Stimulated activated CD4-positive, alpha-beta T cell treated with anti-CD3 and anti-CD28 coated beads, Interleukin-1b, Interleukin-23, amount 100 ng/mL, for 24 hours (primary cell): ENCODE data around the gene TMEM150A.
"Not testable (repeated sequence)": the region's sequence is repeated elsewhere in the genome, so short reads cannot be mapped to it uniquely, and the experiment has no call there.

Experiments used
- DNase-seq, 4 experiments: peaks; one replicate each; pipeline ENCODE4 v3.0.0-alpha.2; 2020; ENCODE audit warnings: low read depth in 4 of 4, low spot score in 1 of 4

TMEM150A gene, protein sequence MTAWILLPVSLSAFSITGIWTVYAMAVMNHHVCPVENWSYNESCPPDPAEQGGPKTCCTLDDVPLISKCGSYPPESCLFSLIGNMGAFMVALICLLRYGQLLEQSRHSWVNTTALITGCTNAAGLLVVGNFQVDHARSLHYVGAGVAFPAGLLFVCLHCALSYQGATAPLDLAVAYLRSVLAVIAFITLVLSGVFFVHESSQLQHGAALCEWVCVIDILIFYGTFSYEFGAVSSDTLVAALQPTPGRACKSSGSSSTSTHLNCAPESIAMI

DNA sequence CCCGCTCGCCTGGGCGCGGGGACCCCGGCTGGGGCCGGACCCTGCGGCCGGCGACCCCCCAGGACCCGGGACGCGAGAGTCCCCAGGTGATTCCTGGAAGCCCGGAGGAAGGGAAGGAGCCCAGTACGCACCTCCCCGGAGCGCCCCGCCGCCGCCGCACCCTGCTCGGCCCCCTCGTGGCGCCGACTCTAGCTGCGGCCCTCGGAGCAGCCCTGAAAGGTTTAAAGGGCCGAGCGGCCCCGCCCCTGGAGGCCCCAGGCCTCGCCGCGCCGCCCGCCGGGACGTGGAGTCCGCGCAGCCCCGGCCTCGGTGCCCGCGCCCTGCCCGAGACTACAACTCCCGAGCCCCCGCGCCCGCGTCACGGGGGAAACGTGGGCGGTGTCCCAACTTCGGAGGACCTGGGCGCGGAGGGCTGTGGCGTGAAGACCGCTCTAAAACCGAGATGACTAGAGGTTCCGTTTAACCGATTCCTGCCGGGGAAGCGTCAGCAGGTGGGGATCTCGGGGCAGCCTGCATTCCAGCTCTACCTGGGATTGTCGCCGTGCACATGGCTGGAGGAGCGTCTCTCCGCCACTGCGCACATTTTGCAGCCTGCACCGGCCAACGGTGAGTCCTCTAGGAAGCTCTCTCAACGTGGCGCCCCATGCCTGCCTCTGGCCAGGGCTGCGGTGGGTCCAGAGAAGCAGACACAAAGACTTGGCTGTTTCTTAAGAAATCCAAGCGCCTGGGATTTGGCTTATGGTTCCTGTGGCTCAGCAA lies at the start of gene TMEM150A:
Gene TMEM150A (minus strand): TSS at position 223 of the 759 bp plus-strand sequence. CDS start 750 bp downstream, outside the sequence.
- peak; percentile 71 to 88 (median 78) for DNase-seq

DNA sequence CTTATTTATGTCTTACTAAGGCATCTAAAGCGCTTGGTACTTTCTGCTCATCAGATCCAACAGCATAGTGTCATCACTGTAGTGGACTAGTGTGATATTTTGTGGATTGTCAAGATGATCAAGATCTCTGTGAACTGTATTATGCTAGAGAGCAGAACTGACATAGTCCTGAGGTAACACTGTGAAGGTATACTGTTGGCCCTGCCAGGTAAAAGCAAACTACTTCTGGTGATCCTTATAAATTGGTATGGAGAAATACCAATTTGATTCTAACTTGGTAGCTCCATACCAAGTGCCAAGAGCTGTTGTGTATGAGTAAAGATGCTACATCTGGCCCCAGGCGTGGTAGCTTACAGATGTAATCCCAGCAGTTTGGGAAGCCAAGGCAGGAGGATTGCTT lies 49.6 kb upstream of the TMEM150A start:
- DNase-seq: no peak

DNA sequence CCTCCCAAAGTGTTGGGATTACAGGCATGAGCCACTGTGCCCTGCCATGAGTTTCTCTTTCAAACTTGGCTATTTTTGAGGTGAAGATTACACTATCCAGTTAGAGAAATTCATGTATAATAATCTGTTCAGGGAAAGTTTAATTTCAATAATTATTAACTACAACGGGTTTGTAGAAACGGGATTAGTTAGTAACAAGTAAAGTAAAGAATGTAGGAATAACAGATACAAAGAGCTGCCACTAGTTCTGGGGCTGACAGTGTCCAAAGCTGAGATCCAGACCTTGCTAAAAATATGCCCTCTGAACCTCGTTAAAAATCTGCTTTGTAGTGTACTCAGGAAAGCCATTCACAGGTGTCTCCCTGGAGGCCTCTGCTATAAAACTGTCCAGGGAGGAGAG lies 48.6 kb upstream of the TMEM150A start:
- DNase-seq: no peak

DNA sequence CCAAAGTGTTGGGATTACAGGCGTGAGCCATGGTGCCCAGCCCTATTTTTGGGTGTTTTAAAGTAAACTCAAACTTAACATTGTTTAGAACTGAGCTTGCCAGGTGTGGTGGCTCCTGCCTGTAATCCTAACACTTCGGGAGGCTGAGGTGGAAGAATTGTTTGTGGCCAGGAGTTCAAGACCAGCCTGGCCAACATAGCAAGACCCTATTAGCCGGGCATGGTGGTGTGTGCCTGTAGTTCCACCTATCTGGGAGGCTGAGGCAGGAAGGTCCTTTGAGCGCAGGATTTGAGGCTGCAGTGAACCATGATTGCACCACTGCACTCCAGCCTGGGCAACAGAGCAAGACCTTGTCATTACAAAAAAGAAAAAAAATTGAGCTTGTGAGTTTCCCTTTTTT lies 48.0 kb upstream of the TMEM150A start:
- no peak for DNase-seq

DNA sequence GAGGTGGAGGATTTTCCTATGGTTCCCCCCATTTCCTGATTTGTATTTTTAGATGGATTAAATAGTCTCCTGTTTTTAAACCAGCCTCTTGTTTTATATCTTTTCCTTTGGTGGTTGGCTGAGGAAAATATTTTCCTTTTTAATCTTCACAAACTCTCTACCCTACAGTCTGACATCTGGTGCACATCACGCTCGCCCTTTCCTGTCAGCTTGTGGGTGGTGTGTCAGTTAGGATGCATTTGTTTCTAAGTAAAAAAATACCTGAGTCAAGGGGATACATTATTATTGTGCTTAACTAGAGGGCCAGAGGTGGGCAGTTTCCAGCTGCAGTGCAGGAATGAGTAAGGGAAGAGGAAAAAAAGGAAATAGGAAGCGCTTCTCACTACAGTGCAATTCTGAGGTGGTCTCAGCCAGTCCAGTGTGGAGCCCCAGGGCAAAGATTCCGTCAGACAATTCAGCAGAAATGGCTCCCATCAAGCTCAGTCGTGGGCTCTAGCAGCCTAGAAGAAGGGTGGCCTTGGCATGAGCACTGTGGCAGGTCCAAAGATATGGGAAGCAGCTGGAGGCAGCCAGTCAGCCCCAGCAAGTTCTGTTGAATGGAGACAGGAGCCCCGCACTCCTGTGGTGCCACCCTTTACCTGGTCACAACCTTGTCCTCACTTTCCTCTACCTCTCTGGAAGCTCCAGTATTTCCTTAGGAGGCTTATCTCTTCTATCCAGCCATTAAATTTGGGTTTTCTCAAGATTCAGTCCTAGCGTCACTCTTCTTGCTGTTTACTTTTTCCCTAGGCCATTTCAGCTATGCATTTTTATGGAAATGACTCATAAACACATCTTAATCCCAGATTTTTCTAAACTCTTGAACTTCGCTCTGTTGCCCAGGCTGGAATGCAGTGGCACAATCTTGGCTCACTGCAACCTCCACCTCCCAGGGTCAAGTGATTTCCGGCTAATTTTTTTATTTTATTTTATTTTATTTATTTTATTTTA lies 47.0 kb upstream of the TMEM150A start:
- no peak for DNase-seq

DNA sequence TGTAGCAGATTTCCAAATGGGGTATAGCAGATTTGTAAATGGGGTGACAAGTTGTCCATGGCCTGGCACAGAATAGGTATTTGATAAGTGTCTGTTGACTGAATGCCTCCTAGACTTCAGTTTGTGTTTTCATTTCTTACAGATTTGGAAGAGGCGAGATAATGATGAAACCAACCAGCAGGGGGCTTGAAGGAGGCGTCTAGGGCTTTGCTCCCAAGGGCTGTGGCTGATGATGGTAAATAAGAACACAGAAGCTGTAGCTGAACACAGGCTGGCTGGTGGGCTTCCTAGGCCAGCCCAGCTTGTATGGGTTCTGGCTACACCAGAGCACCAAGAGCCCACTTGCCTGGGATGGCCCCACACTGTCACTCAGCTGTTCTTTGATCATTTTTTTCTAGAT lies 46.1 kb upstream of the TMEM150A start:
- no peak for DNase-seq

DNA sequence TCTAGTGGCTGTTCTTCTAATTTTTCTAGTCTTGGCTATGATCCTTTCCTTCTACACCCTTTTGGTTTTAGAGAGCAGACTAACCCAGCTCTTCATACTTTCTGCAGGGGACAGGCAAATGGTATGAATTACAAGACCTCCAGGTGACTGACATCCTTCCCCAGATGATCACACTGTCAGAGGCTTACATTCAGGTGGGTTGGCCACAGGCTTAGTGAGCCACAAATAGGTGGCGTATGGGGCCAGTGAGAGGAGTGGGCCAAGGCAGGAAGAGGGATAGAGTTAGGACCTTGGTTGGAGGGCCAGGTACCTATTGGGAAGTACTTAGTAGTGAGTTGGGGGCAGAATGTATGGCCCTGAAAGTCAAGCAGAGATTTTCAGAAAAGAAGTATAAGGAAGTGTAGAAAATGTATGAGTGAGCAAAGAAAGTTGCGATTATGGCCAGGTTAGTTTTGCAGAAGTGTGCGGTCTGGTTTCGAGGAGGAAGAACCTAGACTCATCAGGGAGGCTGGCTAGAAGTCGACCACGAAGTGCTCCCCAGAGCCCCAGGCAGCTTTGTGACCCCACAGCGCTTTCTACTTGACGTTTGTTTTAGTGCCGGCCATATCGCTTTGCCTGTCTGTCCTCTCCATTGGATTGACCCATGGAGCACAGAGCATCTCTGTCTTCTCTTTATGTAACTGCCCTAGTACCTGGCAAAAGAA lies 45.5 kb upstream of the TMEM150A start:
- DNase-seq: no peak

DNA sequence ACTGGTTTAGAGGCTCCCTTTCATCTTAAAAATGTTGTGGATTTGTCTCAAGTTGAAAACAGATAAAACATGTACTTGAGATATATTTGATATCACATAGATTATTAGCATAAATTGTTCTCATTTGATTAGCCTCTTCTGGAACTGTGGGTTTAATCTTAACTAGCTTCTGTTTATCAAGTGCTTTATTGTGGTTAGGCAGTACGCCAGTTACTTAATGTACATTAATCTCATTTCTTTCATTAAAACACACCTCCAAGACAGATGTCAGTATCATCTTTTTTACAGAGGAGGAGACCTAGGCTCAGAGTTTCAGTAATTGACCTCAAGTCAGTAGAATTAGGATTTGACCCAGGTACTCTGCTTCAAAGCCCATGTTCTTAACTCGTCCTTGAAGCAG lies 43.7 kb upstream of the TMEM150A start:
- no peak for DNase-seq

DNA sequence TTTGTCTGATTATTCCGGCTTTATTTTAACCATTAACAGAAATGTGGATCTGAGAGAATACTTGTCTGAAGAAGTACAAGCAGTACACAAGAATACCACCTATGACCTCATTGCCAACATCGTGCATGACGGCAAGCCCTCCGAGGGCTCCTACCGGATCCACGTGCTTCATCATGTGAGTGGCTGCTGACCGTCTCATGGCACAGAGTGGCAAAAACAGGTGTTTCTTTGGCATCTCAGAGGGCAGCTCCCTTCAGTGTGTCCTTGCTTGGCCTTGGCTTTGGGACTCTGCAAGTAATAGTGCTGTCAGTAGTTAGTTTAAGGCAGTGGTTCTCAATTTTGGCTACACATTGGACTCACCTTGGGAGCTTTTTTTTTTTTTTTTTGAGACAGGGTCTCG lies 42.4 kb upstream of the TMEM150A start:
- DNase-seq: no peak

DNA sequence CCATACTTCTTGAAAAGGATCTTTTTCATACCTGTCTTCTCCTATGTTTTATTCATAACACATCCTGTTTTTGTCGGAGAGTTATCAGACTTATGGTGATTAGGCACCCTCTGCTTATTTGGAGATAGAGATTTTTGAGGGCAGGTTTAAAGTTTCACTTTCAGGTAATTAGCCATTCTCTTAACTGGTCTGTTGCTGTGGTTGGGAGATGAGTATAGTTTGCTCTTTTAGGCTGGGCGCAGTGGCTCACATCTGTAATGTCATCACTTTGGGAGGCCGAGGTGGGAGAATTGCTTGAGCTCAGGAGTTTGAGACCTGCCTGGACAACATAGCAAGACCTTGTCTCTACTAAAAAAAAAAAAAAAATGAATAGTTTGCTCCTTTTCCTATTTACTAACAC lies 40.2 kb upstream of the TMEM150A start:
- DNase-seq: no peak

DNA sequence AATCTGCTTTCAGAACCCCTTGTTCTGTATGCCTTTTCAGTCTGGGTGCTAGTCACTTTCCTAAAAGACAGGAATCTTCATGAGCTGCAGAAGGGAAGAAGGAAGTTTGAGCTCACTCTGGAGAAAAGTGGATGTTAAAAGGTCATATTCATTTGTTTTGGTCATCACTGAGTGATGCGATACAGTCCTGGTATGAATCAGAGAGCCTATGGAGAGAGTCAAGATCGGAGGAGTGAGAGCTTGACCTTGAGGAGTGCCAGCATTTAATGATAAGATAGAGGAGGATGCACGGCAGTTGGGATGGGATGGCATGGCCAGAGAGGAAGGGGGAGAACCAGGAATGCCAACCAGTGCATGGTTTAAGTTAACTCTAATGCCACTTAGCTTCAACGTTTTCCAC lies 33.1 kb upstream of the TMEM150A start:
- DNase-seq: no peak

DNA sequence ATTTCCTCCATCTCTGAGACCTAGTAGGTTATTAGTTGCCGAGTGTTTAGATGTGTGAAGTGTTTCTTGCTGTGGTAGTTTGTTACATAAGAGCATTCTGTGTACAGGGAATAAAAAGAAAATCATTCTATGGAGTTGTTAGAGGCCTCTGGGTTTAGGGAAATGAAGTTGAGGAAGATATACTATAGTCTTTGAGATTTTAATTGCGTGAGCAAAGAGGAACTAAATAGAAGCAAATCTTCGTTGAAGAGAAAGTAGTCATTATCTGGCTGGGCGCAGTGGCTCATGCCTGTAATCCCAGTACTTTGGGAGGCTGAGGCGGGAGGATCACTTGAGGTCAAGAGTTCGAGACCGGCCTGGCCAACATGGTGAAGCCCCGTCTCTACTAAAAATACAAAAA lies 32.5 kb upstream of the TMEM150A start:
- DNase-seq: no peak

DNA sequence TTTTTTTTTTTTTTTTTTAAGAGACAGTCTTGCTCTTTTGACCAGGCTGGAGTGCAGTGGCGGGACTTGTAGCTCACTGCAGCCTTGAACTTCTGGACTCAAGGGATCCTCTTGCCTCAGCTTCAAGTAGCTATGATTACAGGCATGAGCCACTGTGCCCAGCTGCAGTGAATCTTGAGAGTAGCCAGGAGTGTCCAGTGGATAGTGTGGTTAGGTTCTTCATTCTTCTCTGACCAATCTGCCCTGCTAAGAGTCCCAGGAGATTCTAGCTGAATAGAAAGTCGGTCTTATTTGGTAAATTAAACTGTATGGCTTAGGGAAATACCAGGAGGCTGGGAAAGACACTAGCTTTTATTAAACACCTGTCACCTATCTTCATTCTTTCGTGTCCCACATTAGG lies 28.8 kb upstream of the TMEM150A start:
- DNase-seq: no peak

DNA sequence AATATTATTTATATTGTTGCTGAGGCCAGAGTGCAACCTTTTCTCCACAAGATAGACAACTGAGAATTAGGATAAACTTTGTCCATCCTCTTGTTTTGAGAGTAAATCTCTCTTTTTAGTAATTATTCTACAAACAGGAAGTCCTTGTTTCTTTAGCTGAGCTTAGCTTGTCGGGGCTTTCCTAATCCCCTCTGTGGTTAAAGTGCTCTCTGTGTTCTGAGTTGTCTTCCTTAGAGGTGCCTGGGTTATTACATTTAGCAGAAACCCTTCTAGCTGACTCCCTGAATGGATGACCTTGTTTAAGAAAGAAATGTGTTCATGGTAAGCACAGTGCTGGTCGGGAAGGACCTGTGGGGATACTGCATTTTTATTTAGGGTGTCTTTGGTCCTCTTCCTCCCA lies 26.2 kb upstream of the TMEM150A start:
- no peak for DNase-seq

DNA sequence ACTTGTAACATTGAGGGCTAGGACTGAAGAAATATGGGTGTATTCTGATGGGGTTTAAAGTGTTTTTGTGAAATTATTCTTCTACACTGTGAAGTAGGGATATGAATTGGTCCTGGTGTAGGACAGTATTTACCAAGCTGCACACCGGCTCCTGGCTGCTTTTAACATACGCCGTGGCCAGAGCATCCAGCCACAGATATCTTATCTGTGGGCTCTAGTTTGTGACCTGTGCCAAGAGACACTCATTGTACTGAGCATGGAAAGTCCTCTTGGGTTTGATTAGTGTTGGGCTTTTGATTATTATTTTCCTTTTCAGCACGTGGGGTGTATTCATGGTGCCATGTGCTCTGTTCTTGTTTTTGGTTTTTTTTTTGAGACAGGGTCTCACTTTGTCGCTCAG lies 21.5 kb upstream of the TMEM150A start:
- no peak for DNase-seq

DNA sequence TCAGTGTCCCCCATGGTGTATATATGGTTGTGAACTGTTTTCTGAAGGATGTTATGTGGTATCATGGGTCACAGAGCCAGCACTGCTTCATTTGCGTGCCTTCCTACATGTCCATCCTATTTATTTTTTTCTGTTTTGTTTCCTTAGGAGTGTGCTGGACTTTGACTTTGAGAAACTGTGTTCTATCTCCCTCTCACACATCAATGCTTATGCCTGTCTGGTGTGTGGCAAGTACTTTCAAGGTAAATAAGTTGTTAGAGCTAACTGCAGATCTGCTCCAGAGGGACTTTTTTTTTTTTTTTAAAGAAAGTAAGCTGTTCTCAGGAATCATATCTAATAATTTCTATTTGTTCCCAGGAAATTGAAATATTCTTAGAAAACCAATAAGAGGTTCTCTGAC lies 18.8 kb upstream of the TMEM150A start:
- DNase-seq: no peak

DNA sequence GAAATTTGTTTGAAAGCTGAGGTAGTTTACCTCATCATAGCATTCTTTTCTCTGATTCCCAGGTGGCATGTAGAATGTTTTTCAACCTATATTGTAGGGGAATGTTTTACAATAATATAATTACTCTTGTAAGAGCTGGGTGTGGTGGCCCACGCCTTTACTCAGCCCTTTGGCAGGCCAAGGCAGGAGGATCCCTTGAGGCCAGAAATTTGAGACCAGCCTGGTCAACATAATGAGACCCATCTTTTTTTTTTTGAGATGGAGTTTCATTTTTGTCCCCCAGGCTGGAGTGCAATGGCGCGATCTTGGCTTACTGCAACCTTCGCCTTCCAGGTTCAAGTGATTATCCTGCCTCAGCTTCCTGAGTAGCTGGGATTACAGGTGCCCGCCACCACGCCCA lies 17.1 kb upstream of the TMEM150A start:
- no peak for DNase-seq

DNA sequence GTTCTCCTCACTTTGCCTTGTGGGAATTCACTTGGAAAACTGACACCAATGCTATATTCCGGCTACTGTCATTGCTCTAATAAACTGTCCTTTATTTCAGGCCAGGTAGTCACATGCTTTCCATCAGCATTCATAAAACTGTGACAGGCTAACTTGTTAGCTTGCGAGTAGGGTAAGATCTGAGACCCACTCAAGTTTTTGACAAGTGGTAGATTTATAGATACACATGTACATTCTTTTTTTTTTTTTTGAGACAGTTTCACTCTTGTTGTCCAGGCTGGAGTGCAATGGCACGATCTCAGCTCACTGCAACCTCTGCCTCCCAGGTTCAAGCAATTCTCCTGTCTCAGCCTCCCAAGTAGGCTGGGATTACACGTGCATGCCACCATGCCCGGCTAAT lies 15.2 kb upstream of the TMEM150A start:
- not testable (repeated sequence) for DNase-seq

DNA sequence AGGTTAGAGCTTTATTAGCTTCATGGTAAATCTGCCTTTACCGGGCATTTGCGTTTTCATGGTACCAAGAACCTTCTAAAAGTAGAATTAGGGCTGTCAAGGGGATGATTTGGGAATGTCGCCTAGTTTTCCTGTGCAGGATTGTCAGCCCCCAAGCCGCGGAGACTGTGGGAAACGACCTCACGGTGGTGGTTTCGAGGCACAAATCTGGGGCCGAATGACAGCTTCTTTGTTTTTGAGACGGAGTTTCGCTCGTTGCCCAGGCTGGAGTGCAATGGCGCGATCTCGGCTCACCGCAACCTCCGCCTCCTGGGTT lies 12.9 kb upstream of the TMEM150A start:
- DNase-seq: no peak

DNA sequence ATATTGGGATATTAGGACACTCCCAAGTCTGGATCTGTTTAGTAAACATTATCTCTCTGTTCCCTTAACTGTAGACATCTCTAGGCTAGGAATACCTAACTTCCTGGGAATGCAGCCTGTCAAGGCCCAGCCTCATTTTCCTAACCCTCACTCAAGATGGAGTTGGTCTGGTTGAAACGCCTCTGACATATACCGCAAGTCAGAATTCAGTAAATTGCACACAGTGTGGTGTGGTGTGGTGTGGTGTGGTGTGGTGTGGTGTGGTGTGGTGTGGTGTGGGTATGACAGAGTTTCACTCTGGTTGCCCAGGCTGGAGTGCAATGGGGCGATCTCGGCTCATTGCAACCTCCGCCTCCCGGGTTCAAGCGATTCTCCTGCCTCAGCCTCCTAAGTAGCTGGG lies 12.3 kb upstream of the TMEM150A start:
- DNase-seq: not testable (repeated sequence)
